ENCODE data around the gene VWA5B1.

Gene VWA5B1

GRCh38 chr1:20381961-20382360, 91.3 kb downstream of the VWA5B1 start:
- Histone ChIP-seq H3K9me3 (ENCODE audit: control insufficient read depth, low read length) (no peaks in the 10 kb centered on the region), H3K36me3 (ENCODE audit: control insufficient read depth, insufficient read depth, low read length) (no peaks in the 10 kb centered on the region), H3K27ac (ENCODE audit: insufficient read depth, low read depth, low read length, poor library complexity, severe bottlenecking) (no peak overlapping the region), H3K27me3 (ENCODE audit: control insufficient read depth, insufficient read depth, low read length, poor library complexity, severe bottlenecking) (no peaks in the 10 kb centered on the region), H3K4me3 (ENCODE audit: insufficient read depth, low read depth, low read length) (no peak overlapping the region), H3K4me1 (ENCODE audit: control insufficient read depth, insufficient read depth, low read length) (peaks cover 17% of the 10 kb centered on the region)
- WGBS, 2 experiments, result 90 to 95% methylated on average over 2 of the region's 2 CpGs

DNA sequence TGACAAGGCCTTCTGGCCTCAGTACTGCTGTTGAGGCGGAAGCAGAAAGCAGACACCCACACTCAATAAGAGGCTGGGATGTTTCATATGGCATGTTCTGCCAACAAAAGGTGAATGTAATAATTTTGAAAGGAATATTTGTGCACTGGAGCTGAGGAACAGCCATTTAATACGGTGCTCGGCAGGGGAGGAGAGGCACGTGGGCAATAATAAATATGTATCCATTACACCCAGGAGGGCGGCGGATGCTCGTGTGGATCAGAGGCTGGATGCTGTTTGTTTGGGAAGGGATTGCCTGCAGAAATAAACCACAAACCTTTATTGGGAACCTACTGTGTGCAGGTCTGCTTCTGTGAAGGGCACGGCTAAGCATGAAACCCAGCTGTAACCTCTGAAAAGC, 92.0 kb downstream of the VWA5B1 start:
- Histone ChIP-seq H3K27me3 (ENCODE audit: control insufficient read depth, insufficient read depth, low read length, poor library complexity, severe bottlenecking) (no peaks in the 10 kb centered on the region), H3K9me3 (ENCODE audit: control insufficient read depth, low read length) (no peaks in the 10 kb centered on the region), H3K4me3 (ENCODE audit: insufficient read depth, low read depth, low read length) (no peak overlapping the region), H3K4me1 (ENCODE audit: control insufficient read depth, insufficient read depth, low read length) (peaks cover 22% of the 10 kb centered on the region), H3K27ac (ENCODE audit: insufficient read depth, low read depth, low read length, poor library complexity, severe bottlenecking) (no peak overlapping the region), H3K36me3 (ENCODE audit: control insufficient read depth, insufficient read depth, low read length) (no peaks in the 10 kb centered on the region)
- 94 to 98% methylated on average over 8 of the region's 8 CpGs for WGBS, 2 experiments

DNA sequence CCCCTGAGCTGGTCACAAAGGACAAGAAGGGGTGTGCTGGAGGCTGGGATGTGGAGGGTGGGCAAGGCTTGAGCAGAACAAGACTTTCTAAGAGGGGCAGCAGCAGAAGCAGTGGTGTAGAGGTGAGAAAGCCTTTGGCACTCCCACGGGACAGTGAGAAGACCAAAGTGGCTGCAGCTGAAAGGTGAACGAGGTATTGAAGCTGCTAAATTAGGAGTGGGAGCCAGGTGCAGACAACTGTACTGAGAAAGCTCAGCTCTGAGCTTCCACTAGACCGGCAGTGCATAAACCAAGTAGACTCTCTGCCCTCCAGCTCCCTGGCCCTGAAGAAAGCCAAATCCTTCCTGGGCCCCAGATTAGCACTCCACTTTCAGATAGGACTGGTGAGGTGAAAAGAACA, 93.0 kb downstream of the VWA5B1 start:
- Histone ChIP-seq H3K27me3 (ENCODE audit: control insufficient read depth, insufficient read depth, low read length, poor library complexity, severe bottlenecking) (no peaks in the 10 kb centered on the region), H3K9me3 (ENCODE audit: control insufficient read depth, low read length) (no peaks in the 10 kb centered on the region)
- 81 to 86% methylated on average over 3 of the region's 3 CpGs for WGBS, 2 experiments

GRCh38 chr1:20385630-20386029, 95.0 kb downstream of the VWA5B1 start:
- H3K4me1 ChIP-seq (ENCODE audit: control insufficient read depth, insufficient read depth, low read length), result peaks cover 18% of the 10 kb centered on the region
- WGBS, 2 experiments, result 71 to 75% methylated on average over 6 of the region's 6 CpGs

More for the DNA sequence above, 93.0 kb downstream of the VWA5B1 start:
- Histone ChIP-seq H3K36me3 (ENCODE audit: control insufficient read depth, insufficient read depth, low read length) (no peaks in the 10 kb centered on the region), H3K27ac (ENCODE audit: insufficient read depth, low read depth, low read length, poor library complexity, severe bottlenecking) (no peak overlapping the region), H3K4me1 (ENCODE audit: control insufficient read depth, insufficient read depth, low read length) (peaks cover 22% of the 10 kb centered on the region), H3K4me3 (ENCODE audit: insufficient read depth, low read depth, low read length) (no peak overlapping the region)

GRCh38 chr1:20386323-20387081, 95.8 kb downstream of the VWA5B1 start:
- no peak overlapping the region for H3K4me3 ChIP-seq (ENCODE audit: insufficient read depth, low read depth, low read length)
- no peaks in the 10 kb centered on the region for H3K27me3 ChIP-seq (ENCODE audit: control insufficient read depth, insufficient read depth, low read length, poor library complexity, severe bottlenecking)
- no peak overlapping the region for H3K27ac ChIP-seq (ENCODE audit: insufficient read depth, low read depth, low read length, poor library complexity, severe bottlenecking)
- no peaks in the 10 kb centered on the region for H3K36me3 ChIP-seq (ENCODE audit: control insufficient read depth, insufficient read depth, low read length)
- WGBS, 2 experiments, result 50 to 56% methylated on average over 9 of the region's 9 CpGs
- H3K4me1 ChIP-seq (ENCODE audit: control insufficient read depth, insufficient read depth, low read length), result peaks cover 15% of the 10 kb centered on the region
- H3K9me3 ChIP-seq (ENCODE audit: control insufficient read depth, low read length), result no peaks in the 10 kb centered on the region

More at GRCh38 chr1:20385630-20386029, 95.0 kb downstream of the VWA5B1 start:
- H3K4me3 ChIP-seq (ENCODE audit: insufficient read depth, low read depth, low read length), result no peak overlapping the region
- no peaks in the 10 kb centered on the region for H3K36me3 ChIP-seq (ENCODE audit: control insufficient read depth, insufficient read depth, low read length)
- H3K9me3 ChIP-seq (ENCODE audit: control insufficient read depth, low read length), result no peaks in the 10 kb centered on the region
- no peak overlapping the region for H3K27ac ChIP-seq (ENCODE audit: insufficient read depth, low read depth, low read length, poor library complexity, severe bottlenecking)
- no peaks in the 10 kb centered on the region for H3K27me3 ChIP-seq (ENCODE audit: control insufficient read depth, insufficient read depth, low read length, poor library complexity, severe bottlenecking)

DNA sequence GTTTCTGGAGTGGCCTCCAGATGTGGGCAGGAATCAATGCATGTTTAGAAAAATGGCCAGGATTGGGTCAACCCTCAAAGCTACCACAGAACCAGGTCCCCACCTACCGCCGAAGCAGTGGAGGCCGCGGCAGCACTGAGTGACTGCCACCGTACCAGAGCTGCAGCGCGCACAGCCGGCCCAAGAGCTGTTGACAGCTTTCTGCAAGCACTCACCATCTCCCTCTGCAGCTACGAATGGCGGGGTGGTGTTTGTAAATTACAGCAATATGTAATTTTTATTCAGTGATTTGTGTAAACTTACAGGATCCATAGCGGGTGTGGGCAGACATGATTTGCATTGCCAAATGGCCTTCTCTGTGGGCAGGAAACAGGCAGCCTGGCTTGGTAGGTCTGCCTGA, 98.9 kb downstream of the VWA5B1 start:
- peaks cover 6% of the 10 kb centered on the region for H3K27me3 ChIP-seq (ENCODE audit: control insufficient read depth, insufficient read depth, low read length, poor library complexity, severe bottlenecking)
- no peaks in the 10 kb centered on the region for H3K9me3 ChIP-seq (ENCODE audit: control insufficient read depth, low read length)
- H3K4me3 ChIP-seq (ENCODE audit: insufficient read depth, low read depth, low read length), result no peak overlapping the region
- peaks cover 15% of the 10 kb centered on the region for H3K4me1 ChIP-seq (ENCODE audit: control insufficient read depth, insufficient read depth, low read length)
- H3K36me3 ChIP-seq (ENCODE audit: control insufficient read depth, insufficient read depth, low read length), result no peaks in the 10 kb centered on the region
- WGBS, 2 experiments, result 90 to 95% methylated on average over 11 of the region's 11 CpGs
- H3K27ac ChIP-seq (ENCODE audit: insufficient read depth, low read depth, low read length, poor library complexity, severe bottlenecking), result no peak overlapping the region

DNA sequence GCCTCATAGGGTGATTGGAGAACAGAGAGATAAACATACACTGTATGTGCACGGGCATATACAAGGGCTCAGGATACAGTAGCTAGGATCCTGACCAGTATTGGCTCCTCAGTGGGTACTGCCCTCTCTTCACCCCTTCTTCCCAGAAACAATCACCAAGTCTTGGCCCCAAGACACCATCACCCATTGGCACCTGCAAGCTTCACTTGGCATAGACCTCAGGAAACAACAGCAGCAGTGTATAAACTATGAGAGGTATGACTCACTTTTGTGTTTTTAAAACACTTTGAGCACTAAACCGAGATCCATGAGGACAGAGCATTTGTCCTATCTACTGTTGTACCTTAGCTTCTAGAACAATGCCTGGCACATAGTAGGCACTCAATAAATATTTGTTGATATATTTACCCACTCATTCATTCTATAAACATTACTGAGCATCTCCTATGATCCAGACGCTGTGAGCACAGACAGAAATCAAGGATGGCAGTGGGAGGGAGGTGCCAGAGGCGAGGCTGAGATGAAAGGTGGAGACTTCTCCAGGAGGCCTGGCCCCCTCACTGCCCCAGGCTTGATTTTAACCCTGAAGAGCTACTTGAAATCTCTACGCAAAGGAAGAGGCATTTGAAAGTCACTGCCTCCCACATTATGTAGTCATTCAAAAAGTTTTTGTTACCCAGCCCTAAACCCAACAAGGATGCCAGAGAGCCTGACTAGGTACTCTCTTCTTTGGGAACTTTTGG, 100.1 kb downstream of the VWA5B1 start:
- Histone ChIP-seq H3K36me3 (ENCODE audit: control insufficient read depth, insufficient read depth, low read length) (no peaks in the 10 kb centered on the region), H3K4me3 (ENCODE audit: insufficient read depth, low read depth, low read length) (no peak overlapping the region), H3K4me1 (ENCODE audit: control insufficient read depth, insufficient read depth, low read length) (peaks cover 15% of the 10 kb centered on the region), H3K27me3 (ENCODE audit: control insufficient read depth, insufficient read depth, low read length, poor library complexity, severe bottlenecking) (peaks cover 6% of the 10 kb centered on the region), H3K27ac (ENCODE audit: insufficient read depth, low read depth, low read length, poor library complexity, severe bottlenecking) (no peak overlapping the region), H3K9me3 (ENCODE audit: control insufficient read depth, low read length) (no peaks in the 10 kb centered on the region)
- 72 to 78% methylated on average over 5 of the region's 5 CpGs for WGBS, 2 experiments

- H3K36me3 ChIP-seq (ENCODE audit: control insufficient read depth, insufficient read depth, low read length), result no peaks in the 10 kb centered on the region
- no peak overlapping the region for H3K4me3 ChIP-seq (ENCODE audit: insufficient read depth, low read depth, low read length)
- WGBS, 2 experiments, result 80 to 100% methylated on average over 1 to 2 of the region's 2 CpGs
- H3K4me1 ChIP-seq (ENCODE audit: control insufficient read depth, insufficient read depth, low read length), result peaks cover 8% of the 10 kb centered on the region
- peaks cover 9% of the 10 kb centered on the region for H3K27me3 ChIP-seq (ENCODE audit: control insufficient read depth, insufficient read depth, low read length, poor library complexity, severe bottlenecking)
- H3K27ac ChIP-seq (ENCODE audit: insufficient read depth, low read depth, low read length, poor library complexity, severe bottlenecking), result no peak overlapping the region
- no peaks in the 10 kb centered on the region for H3K9me3 ChIP-seq (ENCODE audit: control insufficient read depth, low read length)
Observed at GRCh38 chr1:20395255-20395654, 104.6 kb downstream of the VWA5B1 start.

- Histone ChIP-seq H3K4me1 (ENCODE audit: control insufficient read depth, insufficient read depth, low read length) (peaks cover 13% of the 10 kb centered on the region), H3K36me3 (ENCODE audit: control insufficient read depth, insufficient read depth, low read length) (no peaks in the 10 kb centered on the region), H3K4me3 (ENCODE audit: insufficient read depth, low read depth, low read length) (no peak overlapping the region), H3K27me3 (ENCODE audit: control insufficient read depth, insufficient read depth, low read length, poor library complexity, severe bottlenecking) (peaks cover 29% of the 10 kb centered on the region), H3K27ac (ENCODE audit: insufficient read depth, low read depth, low read length, poor library complexity, severe bottlenecking) (no peak overlapping the region), H3K9me3 (ENCODE audit: control insufficient read depth, low read length) (no peaks in the 10 kb centered on the region)
- WGBS, 2 experiments, result 85 to 88% methylated on average over 4 of the region's 4 CpGs
Observed at GRCh38 chr1:20398744-20399143, 108.1 kb downstream of the VWA5B1 start.

DNA sequence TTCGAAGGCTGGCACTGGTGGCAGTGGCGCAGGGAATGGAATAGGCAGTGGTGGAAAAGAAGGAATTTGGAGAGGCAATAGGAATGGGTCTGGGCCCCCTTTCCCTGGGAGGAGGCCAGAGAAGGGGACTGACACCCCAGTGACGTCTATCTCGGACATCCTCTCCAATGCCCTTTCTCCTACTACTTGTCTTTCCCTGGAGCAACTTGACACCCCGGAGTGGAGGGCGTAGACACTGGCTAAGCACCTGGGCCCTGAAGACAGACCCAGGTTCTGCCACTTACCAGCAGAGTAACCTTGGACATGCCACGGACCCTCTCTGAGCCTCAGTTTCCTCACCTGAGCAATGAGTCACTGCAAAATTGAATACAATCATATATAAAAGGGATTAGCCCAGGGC, 108.5 kb downstream of the VWA5B1 start:
- no peaks in the 10 kb centered on the region for H3K36me3 ChIP-seq (ENCODE audit: control insufficient read depth, insufficient read depth, low read length)
- no peaks in the 10 kb centered on the region for H3K9me3 ChIP-seq (ENCODE audit: control insufficient read depth, low read length)
- H3K4me3 ChIP-seq (ENCODE audit: insufficient read depth, low read depth, low read length), result no peak overlapping the region
- peaks cover 14% of the 10 kb centered on the region for H3K4me1 ChIP-seq (ENCODE audit: control insufficient read depth, insufficient read depth, low read length)
- H3K27ac ChIP-seq (ENCODE audit: insufficient read depth, low read depth, low read length, poor library complexity, severe bottlenecking), result no peak overlapping the region
- WGBS, 2 experiments, result 80 to 90% methylated on average over 7 of the region's 7 CpGs
- H3K27me3 ChIP-seq (ENCODE audit: control insufficient read depth, insufficient read depth, low read length, poor library complexity, severe bottlenecking), result peaks cover 33% of the 10 kb centered on the region
